GM13976 (cell line): ENCODE data around the gene SCAI.

Experiments
- DNase-seq: peaks from one replicate; pipeline ENCODE4 v3.0.0; 2012; ENCODE audit warnings: low spot score
- CTCF ChIP-seq: IDR thresholded peaks from 2 replicates; pipeline ENCODE4 v1.5.1; 2012; ENCODE audit warnings: borderline replicate concordance, mild to moderate bottlenecking; ENCODE audit not compliant: insufficient read depth; ENCODE audit errors: extremely low read depth, missing control alignments, control extremely low read depth
- in situ Hi-C: fragments of 300-500 bp; cut with MboI; formaldehyde crosslinking; loops from one replicate; pipeline ENCODE4 v1.12.0; 2022; ENCODE audit warnings: low sequenced_read_pairs, mixed read lengths, inconsistent platforms; ENCODE audit not compliant: unreplicated experiment

Gene SCAI

DNA sequence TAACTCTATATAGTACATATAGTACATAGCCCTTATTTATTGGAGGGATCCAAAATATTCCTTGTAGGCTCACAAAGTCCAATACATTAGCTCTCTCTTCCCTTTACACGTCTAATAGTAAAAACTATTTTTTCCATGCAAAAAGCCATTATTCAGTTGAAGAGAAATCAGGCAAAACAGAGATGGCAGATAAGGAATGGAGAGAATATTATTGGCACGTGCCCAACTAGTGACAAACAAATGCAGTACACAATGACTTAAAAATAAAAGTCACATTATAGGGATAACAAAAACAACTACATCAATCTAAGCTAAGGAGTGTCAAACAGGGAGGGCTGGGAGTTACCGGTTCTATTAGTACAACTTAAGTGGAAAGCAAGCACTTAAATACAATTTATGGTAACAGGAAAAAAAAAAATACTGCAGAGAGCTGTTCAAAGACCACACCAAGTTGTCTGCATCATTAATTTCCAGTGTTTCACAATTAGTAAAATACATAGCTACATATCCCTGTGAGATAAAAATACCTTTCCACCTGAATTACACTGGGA is 4.1 kb upstream of the SCAI start:
- no peak for DNase-seq
- no peak for TF ChIP-seq CTCF
- in situ Hi-C loops, result no loop called here

DNA sequence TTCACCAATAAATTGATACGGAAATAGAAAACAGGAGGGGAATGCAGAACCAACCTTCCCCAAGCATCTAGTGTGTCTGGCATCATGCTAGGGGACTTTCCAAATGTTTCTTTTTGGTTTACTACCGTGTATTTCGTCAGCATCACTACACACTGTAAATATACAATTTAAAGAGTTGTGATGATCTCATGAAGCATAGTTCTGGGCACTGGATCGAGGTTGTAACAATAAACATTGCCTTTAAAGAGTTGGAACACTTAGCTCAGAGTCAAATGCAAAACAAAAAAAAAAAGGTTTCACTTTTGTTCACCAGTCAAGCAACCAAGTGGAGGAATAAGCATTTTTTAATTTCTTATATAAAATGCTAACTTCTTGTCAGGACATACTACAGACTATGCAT is 2.9 kb upstream of the SCAI start:
- TF ChIP-seq CTCF, result no peak
- in situ Hi-C loops, result no loop called here
- no peak for DNase-seq

GRCh38 chr9:125145425-125145824 is 2.1 kb upstream of the SCAI start:
- TF ChIP-seq CTCF, result no peak
- in situ Hi-C loops, result no loop called here
- no peak for DNase-seq

DNA sequence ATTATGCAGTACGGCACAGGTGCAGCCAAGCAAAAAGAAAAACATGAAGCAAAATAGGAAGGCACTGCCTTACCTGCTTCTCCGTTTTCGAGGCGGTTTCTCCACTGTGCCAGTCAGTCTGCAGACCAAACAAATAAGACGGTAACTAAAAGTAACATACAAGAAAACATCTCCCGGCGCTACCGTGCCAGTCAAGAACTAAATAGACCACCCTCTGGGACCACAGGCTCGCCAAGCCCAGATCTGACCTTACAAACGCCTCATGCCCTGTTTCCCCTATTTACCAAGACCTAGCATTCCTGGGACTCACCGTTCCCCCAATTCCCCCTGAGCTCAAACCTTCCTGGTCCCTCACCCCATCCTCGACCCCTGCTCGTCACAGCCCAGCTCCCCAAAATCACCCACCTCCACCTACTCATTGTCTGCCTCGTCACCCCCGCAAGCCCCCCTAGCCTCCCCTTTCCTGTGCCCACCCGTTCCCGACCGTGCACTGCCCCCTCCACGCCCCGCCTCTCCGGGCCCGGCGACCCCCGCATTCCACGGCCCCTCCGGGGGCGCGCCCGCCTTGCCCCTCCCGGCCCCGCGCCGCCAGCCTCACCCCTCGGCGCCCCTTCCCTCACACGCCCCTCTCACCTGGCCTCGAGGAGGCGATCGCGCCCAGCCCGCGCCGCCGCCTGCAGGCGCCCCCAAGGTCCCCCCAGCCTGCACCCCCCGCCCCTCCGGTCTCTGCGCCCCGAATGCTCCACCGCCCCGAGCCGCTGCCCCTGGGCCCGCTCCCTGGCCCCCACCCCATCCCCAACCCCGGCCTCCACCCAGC is 560 bp downstream of the SCAI start:
- no peak for TF ChIP-seq CTCF
- DNase-seq, result no peak
- in situ Hi-C loops, result no loop called here

DNA sequence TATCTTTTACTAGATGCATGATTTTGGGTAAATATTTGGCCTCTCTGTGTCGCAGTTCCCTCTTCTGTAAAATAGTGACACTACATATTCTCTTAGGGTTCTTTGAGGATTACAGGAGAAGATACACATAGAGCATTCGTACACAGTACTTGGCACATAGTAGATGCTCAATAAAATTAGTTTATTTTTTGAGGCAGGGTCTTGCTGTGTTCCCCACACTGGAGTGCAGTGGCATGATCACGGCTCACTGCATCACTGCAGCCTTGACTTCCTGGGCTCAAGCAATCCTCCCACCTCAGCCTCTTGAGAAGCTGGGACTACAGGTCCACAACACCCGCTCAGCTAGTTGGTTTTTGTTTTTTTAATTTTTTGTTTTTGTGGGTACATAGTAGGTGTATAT is 1.6 kb downstream of the SCAI start:
- TF ChIP-seq CTCF, result no peak
- DNase-seq, result no peak
- in situ Hi-C loops, result no loop called here

DNA sequence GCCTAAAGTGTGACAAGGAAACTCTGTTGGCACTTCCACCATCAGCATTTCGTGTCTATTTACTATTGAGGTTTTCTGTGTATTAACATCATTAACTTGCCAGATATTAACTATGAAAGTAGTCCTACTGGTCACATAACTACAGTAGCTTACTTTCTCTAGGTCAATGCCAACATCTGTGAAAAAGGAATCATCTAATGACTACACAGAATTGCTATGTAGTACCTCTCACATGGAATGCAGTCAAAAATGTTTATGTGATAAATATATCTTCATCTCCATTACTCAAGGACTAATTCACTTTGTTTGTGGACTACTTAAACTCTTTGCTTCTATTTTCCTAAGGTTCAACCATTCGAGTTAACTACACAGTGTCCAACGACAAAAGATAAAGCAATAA is 2.1 kb downstream of the SCAI start:
- no peak for DNase-seq
- in situ Hi-C loops, result no loop called here
- no peak for TF ChIP-seq CTCF
